WTC11 (cell line): ENCODE results near the gene SH3RF2. TPM values are rescaled to one million over a fixed set of nuclear protein-coding genes. Genes with fewer than 3 reads are reported as not detected.

Source experiments
- ATAC-seq: fragments of 200-7000 bp; cut with Tn5 transposase; 2 replicates; pipeline ENCODE4 v1.10.0; 2021; ENCODE audit warnings: mild to moderate bottlenecking, moderate library complexity
- CTCF ChIA-PET: fragments of 300-600 bp; sonication (Branson Sonifier 250); formaldehyde crosslinking; loops from one replicate; lab custom pipeline; 2021; ENCODE audit warnings: antibody characterized with exemption; lab: Charles Lee
- POLR2A ChIA-PET: fragments of 350-600 bp; sonication (Branson Sonifier 250); formaldehyde crosslinking; loops from one replicate; lab custom pipeline; 2021; ENCODE audit warnings: antibody characterized with exemption; lab: Charles Lee
- DNase-seq: peaks from one replicate; pipeline ENCODE4 v3.0.0; 2021; ENCODE audit warnings: low spot score
- H3K27ac Mint-ChIP-seq: 2 replicates; pipeline ENCODE4 v1.8.0; 2021; ENCODE audit warnings: mixed read lengths
- H3K27me3 Mint-ChIP-seq: 2 replicates; pipeline ENCODE4 v1.8.0; 2021; ENCODE audit warnings: low read depth, mild to moderate bottlenecking, moderate library complexity, mixed read lengths
- H3K36me3 Mint-ChIP-seq: 2 replicates; pipeline ENCODE4 v1.8.0; 2021; ENCODE audit warnings: mixed read lengths
- H3K4me1 Mint-ChIP-seq: 2 replicates; pipeline ENCODE4 v1.8.0; 2022; ENCODE audit warnings: mixed read lengths
- H3K4me3 Mint-ChIP-seq: 2 replicates; pipeline ENCODE4 v1.8.0; 2021; ENCODE audit warnings: mild to moderate bottlenecking, moderate library complexity, mixed read lengths
- H3K9me3 Mint-ChIP-seq: 2 replicates; pipeline ENCODE4 v1.8.0; 2021; ENCODE audit warnings: mixed read lengths
- AR ChIP-seq: fragments of 250-450 bp; sonication (Bioruptor Pico); IDR thresholded peaks from 2 replicates; pipeline ENCODE4 v1.9.0; 2021; ENCODE audit warnings: mild to moderate bottlenecking
- ATF3 ChIP-seq: sonication (generic); formaldehyde crosslinking; conservative IDR thresholded peaks from 2 replicates; pipeline ENCODE4 v1.8.1; 2022; ENCODE audit warnings: mild to moderate bottlenecking, missing genetic modification reagents
- ATF6 ChIP-seq: sonication (generic); formaldehyde crosslinking; IDR thresholded peaks from 2 replicates; pipeline ENCODE4 v1.8.1; 2023; ENCODE audit warnings: mild to moderate bottlenecking, missing genetic modification reagents
- CBFB ChIP-seq: sonication (generic); formaldehyde crosslinking; IDR thresholded peaks from 2 replicates; pipeline ENCODE4 v1.8.1; 2022; ENCODE audit warnings: mild to moderate bottlenecking, low read depth, missing genetic modification reagents
- E2F4 ChIP-seq: sonication (generic); formaldehyde crosslinking; IDR thresholded peaks from 2 replicates; pipeline ENCODE4 v1.8.1; 2022; ENCODE audit warnings: low read depth, mild to moderate bottlenecking, moderate library complexity, missing genetic modification reagents, borderline replicate concordance
- FOXJ3 ChIP-seq: sonication (generic); formaldehyde crosslinking; IDR thresholded peaks from 2 replicates; pipeline ENCODE4 v1.9.0; 2021; ENCODE audit warnings: missing genetic modification reagents, mild to moderate bottlenecking, borderline replicate concordance
- IRF1 ChIP-seq: sonication (generic); formaldehyde crosslinking; IDR thresholded peaks from 2 replicates; pipeline ENCODE4 v1.8.0; 2023; ENCODE audit warnings: missing genetic modification reagents
- NFE2L1 ChIP-seq: sonication (generic); formaldehyde crosslinking; IDR thresholded peaks from 2 replicates; pipeline ENCODE4 v1.8.1; 2023; ENCODE audit warnings: missing genetic modification reagents
- NR1H2 ChIP-seq: sonication (generic); formaldehyde crosslinking; IDR thresholded peaks from 2 replicates; pipeline ENCODE4 v1.9.0; 2021; ENCODE audit warnings: mild to moderate bottlenecking, moderate library complexity, missing genetic modification reagents
- PRRX2 ChIP-seq: fragments of 250-450 bp; sonication (Bioruptor Pico); IDR thresholded peaks from 2 replicates; pipeline ENCODE4 v1.8.0; 2021; ENCODE audit warnings: mild to moderate bottlenecking
- SMAD3 ChIP-seq: sonication (generic); formaldehyde crosslinking; IDR thresholded peaks from 2 replicates; pipeline ENCODE4 v1.8.0; 2022; ENCODE audit warnings: missing genetic modification reagents, mild to moderate bottlenecking, borderline replicate concordance
- USF1 ChIP-seq: sonication (generic); formaldehyde crosslinking; IDR thresholded peaks from 2 replicates; pipeline ENCODE4 v1.8.0; 2022; ENCODE audit warnings: mild to moderate bottlenecking, missing genetic modification reagents
- ZMAT4 ChIP-seq: fragments of 250-450 bp; sonication (Bioruptor Pico); IDR thresholded peaks from 2 replicates; pipeline ENCODE4 v1.9.0; 2021; ENCODE audit warnings: mild to moderate bottlenecking
- ZNF232 ChIP-seq: sonication (generic); formaldehyde crosslinking; IDR thresholded peaks from 2 replicates; pipeline ENCODE4 v1.8.0; 2022; ENCODE audit warnings: mild to moderate bottlenecking, missing genetic modification reagents
- ZNF317 ChIP-seq: sonication (generic); formaldehyde crosslinking; IDR thresholded peaks from 2 replicates; pipeline ENCODE4 v1.8.1; 2023; ENCODE audit warnings: low read depth, mild to moderate bottlenecking, moderate library complexity, missing genetic modification reagents, borderline replicate concordance
- total RNA-seq: library from RNA; stranded (reverse); gene quantifications from 3 replicates; pipeline ENCODE4 v1.2.3, GENCODE V29; 2021
- TF ChIP-seq, protein P1 (sequence below): sonication (generic); formaldehyde crosslinking; IDR thresholded peaks from 2 replicates; pipeline ENCODE4 v1.8.1; 2023; ENCODE audit warnings: mild to moderate bottlenecking, missing genetic modification reagents, moderate library complexity
- TF ChIP-seq, protein P2 (sequence below): sonication (generic); formaldehyde crosslinking; IDR thresholded peaks from 2 replicates; pipeline ENCODE4 v1.8.0; 2022; ENCODE audit warnings: mild to moderate bottlenecking, missing genetic modification reagents
- TF ChIP-seq, protein P3 (sequence below): sonication (generic); formaldehyde crosslinking; IDR thresholded peaks from 2 replicates; pipeline ENCODE4 v1.8.0; 2023; ENCODE audit warnings: mild to moderate bottlenecking, missing genetic modification reagents

Gene SH3RF2
- total RNA-seq, 1 experiment from 2014 or later, result 0.83 TPM

DNA sequence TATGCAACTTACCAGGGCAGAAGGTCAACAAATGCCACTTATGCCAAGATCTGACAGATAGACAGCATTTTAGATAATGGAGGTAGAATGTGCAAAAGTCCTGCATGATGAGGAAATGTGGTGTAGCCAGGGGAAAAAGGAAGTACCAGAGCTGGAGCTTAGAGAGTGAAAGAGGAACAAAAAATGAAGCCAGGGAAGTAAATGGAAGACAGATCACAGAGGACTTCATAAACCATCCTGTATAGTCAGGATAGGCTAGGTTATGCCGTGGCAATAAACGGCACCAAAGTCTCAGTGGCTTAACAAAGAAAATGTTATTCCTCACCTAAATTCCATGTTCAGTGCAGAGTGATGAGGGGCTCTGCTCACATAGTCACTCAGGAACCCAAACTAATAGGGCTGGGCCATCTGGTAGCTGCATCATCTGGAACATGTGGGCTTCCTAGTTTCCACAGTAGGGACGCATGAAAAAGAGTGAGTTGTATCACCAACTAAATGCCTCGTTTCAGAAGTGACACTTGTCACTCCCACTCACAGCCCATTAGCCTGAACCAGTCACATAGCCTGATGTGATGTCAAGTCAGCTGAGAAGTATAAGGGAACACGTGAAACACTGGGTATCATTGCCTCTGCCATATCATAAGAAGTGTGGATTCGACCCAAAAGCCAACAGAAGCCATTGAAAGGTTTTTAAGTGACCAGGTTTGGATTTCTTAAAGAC, 70.3 kb downstream of the SH3RF2 start:
- Mint-ChIP-seq H3K27ac (no peak overlapping the region), H3K36me3 (no peaks in the 10 kb centered on the region), H3K4me1 (no peaks in the 10 kb centered on the region), H3K9me3 (peaks cover 8% of the 10 kb centered on the region), H3K27me3 (no peaks in the 10 kb centered on the region), H3K4me3 (no peak overlapping the region)
- CTCF ChIA-PET, result interaction anchor here (1.2 kb wide), 1 partner anchor 26 kb away, joined by 3 read pairs; no protein-coding TSS in a partner anchor
- TF ChIP-seq SMAD3 (CRISPR knock-in tag) (no peak), IRF1 (CRISPR knock-in tag) (no peak), E2F4 (no peak), ZNF317 (CRISPR knock-in tag) (no peak), USF1 (CRISPR knock-in tag) (no peak)
- TF ChIP-seq, protein P1, sequence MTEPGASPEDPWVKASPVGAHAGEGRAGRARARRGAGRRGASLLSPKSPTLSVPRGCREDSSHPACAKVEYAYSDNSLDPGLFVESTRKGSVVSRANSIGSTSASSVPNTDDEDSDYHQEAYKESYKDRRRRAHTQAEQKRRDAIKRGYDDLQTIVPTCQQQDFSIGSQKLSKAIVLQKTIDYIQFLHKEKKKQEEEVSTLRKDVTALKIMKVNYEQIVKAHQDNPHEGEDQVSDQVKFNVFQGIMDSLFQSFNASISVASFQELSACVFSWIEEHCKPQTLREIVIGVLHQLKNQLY (CRISPR knock-in tag), result no peak
- TF ChIP-seq, protein P2, sequence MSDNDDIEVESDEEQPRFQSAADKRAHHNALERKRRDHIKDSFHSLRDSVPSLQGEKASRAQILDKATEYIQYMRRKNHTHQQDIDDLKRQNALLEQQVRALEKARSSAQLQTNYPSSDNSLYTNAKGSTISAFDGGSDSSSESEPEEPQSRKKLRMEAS (CRISPR knock-in tag), result no peak
- POLR2A ChIA-PET, result no interaction called here
- no peak for DNase-seq
- no peak for ATAC-seq

DNA sequence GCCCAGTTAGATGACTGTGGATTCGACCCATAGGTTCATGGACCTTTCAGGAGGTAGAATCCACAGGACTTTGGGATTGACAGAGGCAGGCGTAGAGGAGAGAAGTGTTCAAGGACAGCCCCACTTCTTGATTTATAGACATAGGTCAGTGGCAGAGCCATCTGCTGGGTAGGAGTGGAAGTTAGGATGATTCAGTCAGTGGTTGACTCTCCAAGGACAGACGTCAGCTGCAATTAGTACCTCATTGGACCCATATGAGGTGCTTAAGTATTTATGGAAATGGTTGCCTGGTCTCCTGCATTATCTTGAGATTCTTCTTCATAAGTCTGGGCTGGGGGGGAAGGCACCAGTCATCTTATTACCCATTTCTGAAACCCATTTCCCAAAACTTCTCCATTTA, 70.9 kb downstream of the SH3RF2 start:
- ATAC-seq (peak; percentile 85), DNase-seq (no peak)
- no peak overlapping the region for H3K27ac Mint-ChIP-seq
- no peak for TF ChIP-seq FOXJ3 (CRISPR knock-in tag)
- TF ChIP-seq ATF3 (CRISPR knock-in tag), result no peak
- no peak for TF ChIP-seq NR1H2 (CRISPR knock-in tag)
- TF ChIP-seq ZMAT4 (CRISPR knock-in tag), result no peak
- TF ChIP-seq IRF1 (CRISPR knock-in tag), result no peak
- no peak for TF ChIP-seq AR (CRISPR knock-in tag)
- TF ChIP-seq, protein P3, sequence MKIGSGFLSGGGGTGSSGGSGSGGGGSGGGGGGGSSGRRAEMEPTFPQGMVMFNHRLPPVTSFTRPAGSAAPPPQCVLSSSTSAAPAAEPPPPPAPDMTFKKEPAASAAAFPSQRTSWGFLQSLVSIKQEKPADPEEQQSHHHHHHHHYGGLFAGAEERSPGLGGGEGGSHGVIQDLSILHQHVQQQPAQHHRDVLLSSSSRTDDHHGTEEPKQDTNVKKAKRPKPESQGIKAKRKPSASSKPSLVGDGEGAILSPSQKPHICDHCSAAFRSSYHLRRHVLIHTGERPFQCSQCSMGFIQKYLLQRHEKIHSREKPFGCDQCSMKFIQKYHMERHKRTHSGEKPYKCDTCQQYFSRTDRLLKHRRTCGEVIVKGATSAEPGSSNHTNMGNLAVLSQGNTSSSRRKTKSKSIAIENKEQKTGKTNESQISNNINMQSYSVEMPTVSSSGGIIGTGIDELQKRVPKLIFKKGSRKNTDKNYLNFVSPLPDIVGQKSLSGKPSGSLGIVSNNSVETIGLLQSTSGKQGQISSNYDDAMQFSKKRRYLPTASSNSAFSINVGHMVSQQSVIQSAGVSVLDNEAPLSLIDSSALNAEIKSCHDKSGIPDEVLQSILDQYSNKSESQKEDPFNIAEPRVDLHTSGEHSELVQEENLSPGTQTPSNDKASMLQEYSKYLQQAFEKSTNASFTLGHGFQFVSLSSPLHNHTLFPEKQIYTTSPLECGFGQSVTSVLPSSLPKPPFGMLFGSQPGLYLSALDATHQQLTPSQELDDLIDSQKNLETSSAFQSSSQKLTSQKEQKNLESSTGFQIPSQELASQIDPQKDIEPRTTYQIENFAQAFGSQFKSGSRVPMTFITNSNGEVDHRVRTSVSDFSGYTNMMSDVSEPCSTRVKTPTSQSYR, result no peak
- TF ChIP-seq PRRX2, result no peak
- no peak for TF ChIP-seq CBFB (CRISPR knock-in tag)
- no peak for TF ChIP-seq E2F4
- no peak for TF ChIP-seq NFE2L1 (CRISPR knock-in tag)
- TF ChIP-seq ATF6 (CRISPR knock-in tag), result no peak
- TF ChIP-seq ZNF232 (CRISPR knock-in tag), result no peak
- no peaks in the 10 kb centered on the region for H3K36me3 Mint-ChIP-seq
- H3K4me3 Mint-ChIP-seq, result no peak overlapping the region
- POLR2A ChIA-PET, result no interaction called here
- H3K4me1 Mint-ChIP-seq, result no peaks in the 10 kb centered on the region
- H3K9me3 Mint-ChIP-seq, result peaks cover 8% of the 10 kb centered on the region
- H3K27me3 Mint-ChIP-seq, result no peaks in the 10 kb centered on the region
- CTCF ChIA-PET, result interaction anchor here (1.2 kb wide), 1 partner anchor 27 kb away, joined by 3 read pairs; no protein-coding TSS in a partner anchor
